Thyroid gland (tissue), 4 donors: ENCODE results near the gene GPHA2.

Experiments
- CTCF ChIP-seq, 6 experiments: fragments of 200-600 bp in 3 of 6; fragments of 450-650 bp in 3 of 6; sonication (generic) in 3 of 6; IDR thresholded peaks; one replicate each; pipeline ENCODE4 v1.5.1; 2016 to 2019; ENCODE audit warnings: antibody characterized with exemption in 6 of 6, mild to moderate bottlenecking in 2 of 6, inconsistent platforms in 1 of 6, moderate library complexity in 1 of 6
- POLR2A ChIP-seq, 2 donors: fragments of 450-650 bp; IDR thresholded peaks; one replicate each; pipeline ENCODE4 v1.6.1; 2017; ENCODE audit warnings: antibody characterized with exemption in 2 of 2, mild to moderate bottlenecking in 2 of 2, moderate library complexity in 1 of 2

GRCh38 chr11:64970731-64971151, 35.0 kb upstream of the GPHA2 start:
- TF ChIP-seq CTCF (IDR thresholded peaks at IDR 0.05), result no peak
- TF ChIP-seq POLR2A (IDR thresholded peaks at IDR 0.05), result no peak
